Measurements from ENCODE around the gene CXCR5. TPM values are rescaled to one million over a fixed set of nuclear protein-coding genes. Genes with fewer than 3 reads are reported as not detected.

The CXCR5 gene
- total RNA-seq, 1 experiment from 2014 or later: not detected

GRCh38 chr11:118898400-118899295 is 15.0 kb downstream of the CXCR5 start:
- DNase-seq (ENCODE audit: low spot score): no peak

- no peak for DNase-seq (ENCODE audit: low spot score)
Measured at GRCh38 chr11:118899296-118899688, 15.6 kb downstream of the CXCR5 start.

GRCh38 chr11:118899706-118900360 is 16.1 kb downstream of the CXCR5 start:
- DNase-seq (ENCODE audit: low spot score): no peak

- no peak for DNase-seq (ENCODE audit: low spot score)
Measured at GRCh38 chr11:118900535-118901384, 17.1 kb downstream of the CXCR5 start.

GRCh38 chr11:118901494-118902335 is 18.0 kb downstream of the CXCR5 start:
- DNase-seq (ENCODE audit: low spot score): no peak

GRCh38 chr11:118902336-118903203 is 18.9 kb downstream of the CXCR5 start:
- no peak for DNase-seq (ENCODE audit: low spot score)

- DNase-seq (ENCODE audit: low spot score): no peak
Measured at GRCh38 chr11:118903204-118904015, 19.7 kb downstream of the CXCR5 start.

GRCh38 chr11:118907051-118908042 is 23.7 kb downstream of the CXCR5 start:
- DNase-seq (ENCODE audit: low spot score): peak; percentile 98

GRCh38 chr11:118908264-118908663 is 24.6 kb downstream of the CXCR5 start:
- no peak for DNase-seq (ENCODE audit: low spot score)

- DNase-seq (ENCODE audit: low spot score): peak; percentile 60
Measured at GRCh38 chr11:118908901-118909618, 25.4 kb downstream of the CXCR5 start.

- DNase-seq (ENCODE audit: low spot score): peak; percentile 42
Measured at GRCh38 chr11:118909619-118910308, 26.1 kb downstream of the CXCR5 start.

GRCh38 chr11:118910309-118911112 is 26.8 kb downstream of the CXCR5 start:
- DNase-seq (ENCODE audit: low spot score): peak; percentile 87

- peak; percentile 87 for DNase-seq (ENCODE audit: low spot score)
Measured at GRCh38 chr11:118911113-118911879, 27.6 kb downstream of the CXCR5 start.

- peak; percentile 98 for DNase-seq (ENCODE audit: low spot score)
Measured at GRCh38 chr11:118911880-118912741, 28.4 kb downstream of the CXCR5 start.

Data from HT-29 (cell line).